ENCODE measurements around the gene GALNT10. TPM values are rescaled to one million over a fixed set of nuclear protein-coding genes. Genes with fewer than 3 reads are reported as not detected.

Gene GALNT10
- polyA plus RNA-seq, 1 of the 3 experiments (the other 2 are of a cell fraction), result 56.3 TPM

DNA sequence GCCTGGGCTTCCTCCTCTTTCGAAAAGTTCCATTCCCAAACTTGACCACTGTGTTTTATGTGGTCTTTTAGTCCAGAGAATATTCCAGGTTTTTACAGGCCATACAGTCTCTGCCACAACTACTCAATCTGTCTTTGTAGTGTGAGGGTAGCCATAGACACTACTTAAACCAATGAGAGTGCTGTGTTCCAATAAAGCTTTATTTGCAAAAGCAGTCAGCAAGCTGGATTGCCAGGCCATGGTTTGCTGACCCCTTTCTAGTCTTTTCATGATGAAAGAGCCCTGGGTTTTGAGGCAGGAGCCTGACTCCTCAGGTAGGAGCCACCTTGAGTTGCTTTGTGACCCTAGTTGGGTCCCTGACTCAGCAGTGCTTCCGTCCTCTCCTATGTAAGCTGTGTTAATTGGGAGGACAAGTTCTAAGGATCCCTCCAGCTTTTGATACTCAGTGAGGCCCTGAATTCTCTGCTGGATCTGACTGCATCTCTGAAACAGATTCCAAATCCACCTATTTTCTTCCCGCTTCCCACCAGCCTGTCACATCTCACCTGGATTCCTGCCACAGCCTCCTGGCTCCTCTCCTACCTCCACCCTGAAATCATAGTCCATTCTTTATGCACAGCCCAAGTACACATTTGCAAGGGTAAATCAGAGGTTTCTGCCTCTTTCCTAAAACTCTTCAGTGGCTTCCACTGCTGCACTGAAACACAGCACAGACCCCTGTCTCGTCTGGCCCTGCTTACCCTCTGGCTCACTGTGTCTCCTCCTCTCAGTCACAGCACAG, 13.5 kb downstream of the GALNT10 start:
- WGBS (ENCODE audit: low lambda C conversion rate), result 92% methylated on average over 4 of the region's 4 CpGs
- Histone ChIP-seq H3F3A (replicated peaks; ENCODE audit: insufficient read depth) (peaks cover under 1% of the 10 kb centered on the region), H4K20me1 (ENCODE audit: insufficient read depth) (0 out of 2 replicates have a peak, but pooled peaks cover 12% of the 10 kb centered on the region), H3K9me3 (no peaks in the 10 kb centered on the region), H3K79me2 (ENCODE audit: insufficient read depth) (peaks cover 99% of the 10 kb centered on the region), H3K9me2 (no peaks in the 10 kb centered on the region), H3K4me2 (no peak overlapping the region), H3K4me1 (ENCODE audit: control insufficient read depth in 1 of 2, insufficient read depth in 2 of 2, low read depth in 1 of 2, low read length in 1 of 2) (peaks cover 4 to 9% of the 10 kb centered on the region in 2 experiments; a peak in 3 of 4 replicates), H2AFZ (ENCODE audit: low read depth) (no peak overlapping the region), H3K4me3 (ENCODE audit: low read depth in 2 of 2, low read length in 1 of 2) (no peak overlapping the region), H3K27ac (ENCODE audit: low read depth in 2 of 2, low read length in 1 of 2) (no peak overlapping the region), H3K27me3 (ENCODE audit: insufficient read depth) (no peaks in the 10 kb centered on the region), H3K9ac (no peak overlapping the region), H3K36me3 (replicated peaks in 1 of 2; ENCODE audit: control insufficient read depth in 1 of 2, insufficient read depth in 2 of 2, low read length in 1 of 2) (peaks cover 8 to 21% of the 10 kb centered on the region in 2 experiments)
- DNase-seq, result no peak
- ChIA-PET POLR2A (no interaction called here), CTCF (interaction anchor here (1.2 kb wide), 1 partner anchor 24 kb away, joined by 4 read pairs; no protein-coding TSS in a partner anchor)
- TF ChIP-seq, protein P1, sequence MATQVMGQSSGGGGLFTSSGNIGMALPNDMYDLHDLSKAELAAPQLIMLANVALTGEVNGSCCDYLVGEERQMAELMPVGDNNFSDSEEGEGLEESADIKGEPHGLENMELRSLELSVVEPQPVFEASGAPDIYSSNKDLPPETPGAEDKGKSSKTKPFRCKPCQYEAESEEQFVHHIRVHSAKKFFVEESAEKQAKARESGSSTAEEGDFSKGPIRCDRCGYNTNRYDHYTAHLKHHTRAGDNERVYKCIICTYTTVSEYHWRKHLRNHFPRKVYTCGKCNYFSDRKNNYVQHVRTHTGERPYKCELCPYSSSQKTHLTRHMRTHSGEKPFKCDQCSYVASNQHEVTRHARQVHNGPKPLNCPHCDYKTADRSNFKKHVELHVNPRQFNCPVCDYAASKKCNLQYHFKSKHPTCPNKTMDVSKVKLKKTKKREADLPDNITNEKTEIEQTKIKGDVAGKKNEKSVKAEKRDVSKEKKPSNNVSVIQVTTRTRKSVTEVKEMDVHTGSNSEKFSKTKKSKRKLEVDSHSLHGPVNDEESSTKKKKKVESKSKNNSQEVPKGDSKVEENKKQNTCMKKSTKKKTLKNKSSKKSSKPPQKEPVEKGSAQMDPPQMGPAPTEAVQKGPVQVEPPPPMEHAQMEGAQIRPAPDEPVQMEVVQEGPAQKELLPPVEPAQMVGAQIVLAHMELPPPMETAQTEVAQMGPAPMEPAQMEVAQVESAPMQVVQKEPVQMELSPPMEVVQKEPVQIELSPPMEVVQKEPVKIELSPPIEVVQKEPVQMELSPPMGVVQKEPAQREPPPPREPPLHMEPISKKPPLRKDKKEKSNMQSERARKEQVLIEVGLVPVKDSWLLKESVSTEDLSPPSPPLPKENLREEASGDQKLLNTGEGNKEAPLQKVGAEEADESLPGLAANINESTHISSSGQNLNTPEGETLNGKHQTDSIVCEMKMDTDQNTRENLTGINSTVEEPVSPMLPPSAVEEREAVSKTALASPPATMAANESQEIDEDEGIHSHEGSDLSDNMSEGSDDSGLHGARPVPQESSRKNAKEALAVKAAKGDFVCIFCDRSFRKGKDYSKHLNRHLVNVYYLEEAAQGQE (IDR thresholded peaks at IDR 0.05; ENCODE audit: low read depth, low read length), result no peak
- no peak for TF ChIP-seq RXRA (IDR thresholded peaks at IDR 0.05; ENCODE audit: borderline replicate concordance, low read depth)
- TF ChIP-seq TEAD4 (IDR thresholded peaks at IDR 0.05; ENCODE audit: borderline replicate concordance, insufficient read depth), result no peak

DNA sequence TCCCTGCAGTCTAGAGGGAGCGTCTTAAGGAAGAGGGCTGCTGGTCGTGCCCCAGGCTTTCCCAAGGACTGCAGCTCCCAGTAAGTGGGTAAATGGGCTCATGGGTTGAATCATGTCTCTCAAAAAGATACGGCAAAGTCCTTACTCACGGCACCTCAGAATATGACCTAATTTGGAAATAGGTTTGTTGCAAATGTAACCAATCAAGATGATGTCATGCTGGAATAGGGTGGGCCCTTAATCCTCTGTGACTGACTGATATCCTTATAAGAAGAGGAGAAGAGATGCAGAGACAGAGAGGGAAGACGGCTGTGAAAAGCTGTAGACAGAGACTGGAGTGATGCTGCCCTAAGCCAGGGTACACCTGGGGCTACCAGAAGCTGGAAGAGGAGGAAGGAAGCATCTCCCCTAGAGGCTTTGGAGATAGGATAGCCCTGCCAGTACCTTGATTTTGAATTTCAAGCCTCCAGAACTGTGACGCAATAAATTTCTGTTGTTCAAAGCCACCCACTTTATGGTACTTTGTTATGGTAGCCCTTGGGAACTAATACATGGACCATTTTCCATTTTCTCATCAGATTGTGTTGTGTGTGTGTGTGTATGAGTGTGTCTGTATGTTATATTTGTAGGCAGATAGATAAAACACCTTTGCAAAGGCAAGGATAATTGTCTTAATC, 15.0 kb downstream of the GALNT10 start:
- H3K4me3 ChIP-seq (ENCODE audit: low read depth in 2 of 2, low read length in 1 of 2), result no peak overlapping the region
- no peaks in the 10 kb centered on the region for H4K20me1 ChIP-seq (ENCODE audit: insufficient read depth)
- H3K27me3 ChIP-seq (ENCODE audit: insufficient read depth), result no peaks in the 10 kb centered on the region
- H3K79me2 ChIP-seq (ENCODE audit: insufficient read depth), result peaks cover 99% of the 10 kb centered on the region
- no peak overlapping the region for H3K27ac ChIP-seq (ENCODE audit: low read depth in 2 of 2, low read length in 1 of 2)
- ChIA-PET CTCF (interaction anchor here (0.8 to 1.6 kb wide), 3 partner anchors 15 to 199 kb away, joined by 3 to 4 read pairs (median 4); partner anchors contain the start of gene GALNT10), POLR2A (no interaction called here)
- DNase-seq, result no peak
- no peak overlapping the region for H3K4me2 ChIP-seq
- H3K9ac ChIP-seq, result no peak overlapping the region
- peaks cover 4% of the 10 kb centered on the region for H3F3A ChIP-seq (replicated peaks; ENCODE audit: insufficient read depth)
- H3K9me2 ChIP-seq, result no peaks in the 10 kb centered on the region
- H2AFZ ChIP-seq (ENCODE audit: low read depth), result no peak overlapping the region
- peaks cover 4 to 19% of the 10 kb centered on the region in 2 experiments for H3K36me3 ChIP-seq (replicated peaks in 1 of 2; ENCODE audit: control insufficient read depth in 1 of 2, insufficient read depth in 2 of 2, low read length in 1 of 2)
- peaks cover 0 to 4% of the 10 kb centered on the region in 2 experiments; a peak in 1 of 4 replicates for H3K4me1 ChIP-seq (ENCODE audit: control insufficient read depth in 1 of 2, insufficient read depth in 2 of 2, low read depth in 1 of 2, low read length in 1 of 2)
- no peaks in the 10 kb centered on the region for H3K9me3 ChIP-seq
- 87% methylated on average over 6 of the region's 6 CpGs for WGBS (ENCODE audit: low lambda C conversion rate)
- TF ChIP-seq RAD21 (IDR thresholded peaks at IDR 0.05; ENCODE audit: low read length) (no peak), RFX5 (IDR thresholded peaks at IDR 0.05; ENCODE audit: low read length) (no peak), TAF1 (IDR thresholded peaks at IDR 0.05; ENCODE audit: borderline replicate concordance, low read depth, low read length) (no peak), EP300 (IDR thresholded peaks at IDR 0.05; ENCODE audit: borderline replicate concordance in 1 of 2, low read depth in 1 of 2, low read length in 1 of 2) (no peak), MEF2A (IDR thresholded peaks at IDR 0.05; ENCODE audit: borderline replicate concordance, low read depth) (no peak)
- TF ChIP-seq, protein P1 (IDR thresholded peaks at IDR 0.05; ENCODE audit: low read depth, low read length), result no peak
- TF ChIP-seq, protein P2, sequence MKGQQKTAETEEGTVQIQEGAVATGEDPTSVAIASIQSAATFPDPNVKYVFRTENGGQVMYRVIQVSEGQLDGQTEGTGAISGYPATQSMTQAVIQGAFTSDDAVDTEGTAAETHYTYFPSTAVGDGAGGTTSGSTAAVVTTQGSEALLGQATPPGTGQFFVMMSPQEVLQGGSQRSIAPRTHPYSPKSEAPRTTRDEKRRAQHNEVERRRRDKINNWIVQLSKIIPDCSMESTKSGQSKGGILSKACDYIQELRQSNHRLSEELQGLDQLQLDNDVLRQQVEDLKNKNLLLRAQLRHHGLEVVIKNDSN (IDR thresholded peaks at IDR 0.05; ENCODE audit: borderline replicate concordance, low read depth), result no peak
- TF ChIP-seq, protein P3, sequence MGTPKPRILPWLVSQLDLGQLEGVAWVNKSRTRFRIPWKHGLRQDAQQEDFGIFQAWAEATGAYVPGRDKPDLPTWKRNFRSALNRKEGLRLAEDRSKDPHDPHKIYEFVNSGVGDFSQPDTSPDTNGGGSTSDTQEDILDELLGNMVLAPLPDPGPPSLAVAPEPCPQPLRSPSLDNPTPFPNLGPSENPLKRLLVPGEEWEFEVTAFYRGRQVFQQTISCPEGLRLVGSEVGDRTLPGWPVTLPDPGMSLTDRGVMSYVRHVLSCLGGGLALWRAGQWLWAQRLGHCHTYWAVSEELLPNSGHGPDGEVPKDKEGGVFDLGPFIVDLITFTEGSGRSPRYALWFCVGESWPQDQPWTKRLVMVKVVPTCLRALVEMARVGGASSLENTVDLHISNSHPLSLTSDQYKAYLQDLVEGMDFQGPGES (IDR thresholded peaks at IDR 0.05; ENCODE audit: low read depth, low read length), result no peak
- TF ChIP-seq, protein P4, sequence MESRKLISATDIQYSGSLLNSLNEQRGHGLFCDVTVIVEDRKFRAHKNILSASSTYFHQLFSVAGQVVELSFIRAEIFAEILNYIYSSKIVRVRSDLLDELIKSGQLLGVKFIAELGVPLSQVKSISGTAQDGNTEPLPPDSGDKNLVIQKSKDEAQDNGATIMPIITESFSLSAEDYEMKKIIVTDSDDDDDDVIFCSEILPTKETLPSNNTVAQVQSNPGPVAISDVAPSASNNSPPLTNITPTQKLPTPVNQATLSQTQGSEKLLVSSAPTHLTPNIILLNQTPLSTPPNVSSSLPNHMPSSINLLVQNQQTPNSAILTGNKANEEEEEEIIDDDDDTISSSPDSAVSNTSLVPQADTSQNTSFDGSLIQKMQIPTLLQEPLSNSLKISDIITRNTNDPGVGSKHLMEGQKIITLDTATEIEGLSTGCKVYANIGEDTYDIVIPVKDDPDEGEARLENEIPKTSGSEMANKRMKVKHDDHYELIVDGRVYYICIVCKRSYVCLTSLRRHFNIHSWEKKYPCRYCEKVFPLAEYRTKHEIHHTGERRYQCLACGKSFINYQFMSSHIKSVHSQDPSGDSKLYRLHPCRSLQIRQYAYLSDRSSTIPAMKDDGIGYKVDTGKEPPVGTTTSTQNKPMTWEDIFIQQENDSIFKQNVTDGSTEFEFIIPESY (IDR thresholded peaks at IDR 0.05; ENCODE audit: borderline replicate concordance, low read depth), result no peak
